GM18520 (cell line): Measurements from ENCODE around the gene CALCB.

Experiments
- ATAC-seq: cut with Tn5 transposase; IDR thresholded peaks from one replicate; pipeline ENCODE4 v1.9.1; 2021; ENCODE audit not compliant: unreplicated experiment

Gene CALCB

DNA sequence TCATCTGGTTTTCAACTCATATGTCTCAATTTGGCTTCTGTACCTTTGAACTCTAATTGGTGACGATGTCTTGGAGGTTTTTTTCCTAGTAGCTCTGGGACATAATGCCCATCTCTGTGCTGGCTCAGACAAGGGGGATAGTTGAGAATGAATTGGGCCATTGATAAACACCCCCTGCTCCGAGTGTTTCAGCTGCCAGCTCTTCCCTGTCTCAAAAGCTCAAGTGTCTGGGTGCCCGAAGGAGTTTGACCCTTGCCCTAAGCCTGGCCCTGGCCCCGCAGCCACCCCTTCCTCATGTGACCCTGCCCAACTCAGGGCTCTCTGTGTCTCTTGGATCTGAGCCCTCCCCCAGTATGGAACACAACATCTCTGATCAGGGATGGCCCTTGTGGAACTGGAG lies 44.4 kb downstream of the CALCB start:
- no peak for ATAC-seq

DNA sequence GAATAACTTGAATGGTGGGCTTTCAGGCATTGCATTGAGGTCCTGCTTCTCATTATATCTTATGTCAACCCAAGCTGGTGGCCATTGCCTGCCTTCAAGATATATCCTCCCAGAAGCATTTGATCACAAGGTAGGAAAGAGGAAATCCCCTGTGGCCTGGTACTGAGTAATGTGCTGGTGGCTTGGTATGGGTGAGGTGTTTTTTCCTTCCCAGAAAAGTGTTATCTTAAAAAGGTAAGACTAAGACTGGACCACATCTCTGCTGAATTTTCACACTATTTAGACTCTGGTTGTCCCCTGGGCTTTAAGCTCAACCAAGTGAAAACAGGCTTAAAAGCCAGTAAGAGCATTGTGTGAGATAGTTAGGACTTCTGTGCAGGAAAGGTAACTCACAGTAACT lies 45.0 kb downstream of the CALCB start:
- ATAC-seq = peak; percentile 65

DNA sequence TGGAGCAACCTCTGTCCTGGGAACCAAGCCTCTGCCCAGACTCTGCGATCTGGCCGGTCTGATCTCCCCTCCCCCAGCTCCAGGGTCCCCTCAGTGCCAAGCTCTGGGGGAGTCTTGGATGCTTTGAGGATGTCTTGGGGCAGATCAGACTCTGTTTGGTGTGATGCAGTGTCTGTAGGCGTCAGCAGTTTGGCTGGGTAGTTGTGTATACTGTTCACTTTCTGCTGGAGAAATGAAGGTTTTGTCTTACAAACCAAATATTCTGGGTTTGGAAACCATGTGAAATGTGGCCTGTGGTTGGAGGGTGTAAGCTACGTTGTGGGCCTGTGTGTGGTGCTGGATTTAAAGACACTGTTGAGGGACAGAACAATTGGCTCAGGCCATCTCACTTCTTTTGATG lies 46.0 kb downstream of the CALCB start:
- ATAC-seq = no peak

DNA sequence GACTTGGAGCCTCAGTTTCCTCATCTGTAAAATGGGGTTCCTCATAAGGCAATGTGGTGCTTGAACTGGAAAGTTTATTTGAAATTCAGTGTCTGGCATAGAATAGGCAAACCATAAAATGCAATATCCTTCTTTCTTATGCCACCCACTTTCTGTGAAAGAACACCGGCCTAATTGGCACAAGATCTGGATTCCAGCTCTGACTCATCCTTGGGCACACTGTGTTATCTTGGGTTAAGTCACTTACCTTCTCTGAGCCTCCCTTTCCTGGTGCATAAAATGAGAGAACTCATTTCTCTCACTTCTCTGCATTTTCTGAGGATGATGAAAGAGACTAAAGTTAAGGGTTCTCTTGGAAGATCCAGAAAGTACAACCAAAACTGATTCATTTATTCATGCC lies 46.4 kb downstream of the CALCB start:
- no peak for ATAC-seq

DNA sequence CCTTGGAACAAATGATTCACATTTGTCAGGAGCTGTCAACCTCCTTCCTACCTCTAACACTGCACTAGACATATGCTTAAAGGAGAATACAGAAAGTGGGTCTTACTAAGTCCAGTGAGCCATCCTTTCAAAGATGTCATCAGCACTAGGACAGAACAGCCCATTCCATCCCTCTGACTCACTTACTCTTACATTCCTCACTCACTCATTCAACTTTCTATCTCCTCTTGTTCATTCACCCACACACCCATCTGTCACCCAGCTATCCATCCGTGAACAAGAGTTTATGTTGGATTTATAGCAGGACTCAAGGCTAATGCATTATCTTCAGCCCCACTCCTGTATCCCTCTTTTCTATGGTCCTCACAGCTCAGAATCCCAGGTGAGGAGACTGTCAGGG lies 50.5 kb downstream of the CALCB start:
- ATAC-seq = no peak

DNA sequence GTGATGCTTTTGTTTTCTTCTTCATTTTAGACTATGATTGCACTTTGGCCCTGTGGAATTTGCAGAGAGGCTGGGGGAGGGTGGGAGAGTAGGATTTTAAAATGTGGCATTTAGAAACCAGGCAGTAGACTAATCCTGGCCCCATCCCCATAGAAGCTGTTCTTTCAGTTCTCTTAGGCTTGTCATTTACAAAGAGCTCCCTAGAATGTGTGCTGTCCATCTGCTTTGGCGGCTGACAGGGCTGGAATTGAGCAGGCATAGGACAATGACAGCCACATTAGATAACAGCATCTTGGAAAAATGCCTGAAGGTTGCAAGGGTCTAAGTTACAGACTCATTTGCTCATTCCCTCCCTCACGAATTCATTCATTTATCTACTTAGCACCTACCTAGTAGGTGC lies 51.1 kb downstream of the CALCB start:
- no peak for ATAC-seq

DNA sequence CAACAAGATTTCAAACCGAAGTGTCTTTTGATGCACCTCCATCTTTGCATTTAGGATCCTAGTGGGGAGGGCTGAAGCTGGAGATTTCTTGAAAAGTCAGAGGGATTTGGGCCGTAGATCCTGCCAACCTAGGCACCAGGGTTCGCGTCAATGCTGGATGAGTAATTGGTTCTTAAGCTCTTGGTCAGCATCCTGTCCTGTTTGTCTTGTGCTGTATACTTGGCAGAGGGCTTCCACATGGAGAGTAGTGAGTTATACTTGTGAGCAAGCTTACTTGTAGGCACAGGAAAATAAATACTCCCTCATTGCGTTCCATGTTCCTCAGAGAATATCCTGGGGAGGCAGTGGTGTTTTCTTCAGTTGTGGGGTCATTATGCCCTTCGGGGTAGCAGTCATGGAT lies 53.9 kb downstream of the CALCB start:
- ATAC-seq = no peak
